HG03558 (cell line): ENCODE data around the gene TRIM72.
"Not testable (repeated sequence)": the region's sequence is repeated elsewhere in the genome, so short reads cannot be mapped to it uniquely, and the experiment has no call there.

Experiments
- ATAC-seq: cut with Tn5 transposase; IDR thresholded peaks from one replicate; pipeline ENCODE4 v1.9.1; 2021; ENCODE audit warnings: moderate number of reproducible peaks; ENCODE audit not compliant: unreplicated experiment; ENCODE audit errors: extremely low read depth

Gene TRIM72, protein sequence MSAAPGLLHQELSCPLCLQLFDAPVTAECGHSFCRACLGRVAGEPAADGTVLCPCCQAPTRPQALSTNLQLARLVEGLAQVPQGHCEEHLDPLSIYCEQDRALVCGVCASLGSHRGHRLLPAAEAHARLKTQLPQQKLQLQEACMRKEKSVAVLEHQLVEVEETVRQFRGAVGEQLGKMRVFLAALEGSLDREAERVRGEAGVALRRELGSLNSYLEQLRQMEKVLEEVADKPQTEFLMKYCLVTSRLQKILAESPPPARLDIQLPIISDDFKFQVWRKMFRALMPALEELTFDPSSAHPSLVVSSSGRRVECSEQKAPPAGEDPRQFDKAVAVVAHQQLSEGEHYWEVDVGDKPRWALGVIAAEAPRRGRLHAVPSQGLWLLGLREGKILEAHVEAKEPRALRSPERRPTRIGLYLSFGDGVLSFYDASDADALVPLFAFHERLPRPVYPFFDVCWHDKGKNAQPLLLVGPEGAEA

GRCh38 chr16:31213877-31214707 is at the start of gene TRIM72:
TRIM72 (plus strand) TSS chr16:31214119; CDS start chr16:31214739, 620 bp downstream.
- ATAC-seq: no peak

- ATAC-seq: no peak
Observed at GRCh38 chr16:31167315-31167714, 46.6 kb upstream of the TRIM72 start.

DNA sequence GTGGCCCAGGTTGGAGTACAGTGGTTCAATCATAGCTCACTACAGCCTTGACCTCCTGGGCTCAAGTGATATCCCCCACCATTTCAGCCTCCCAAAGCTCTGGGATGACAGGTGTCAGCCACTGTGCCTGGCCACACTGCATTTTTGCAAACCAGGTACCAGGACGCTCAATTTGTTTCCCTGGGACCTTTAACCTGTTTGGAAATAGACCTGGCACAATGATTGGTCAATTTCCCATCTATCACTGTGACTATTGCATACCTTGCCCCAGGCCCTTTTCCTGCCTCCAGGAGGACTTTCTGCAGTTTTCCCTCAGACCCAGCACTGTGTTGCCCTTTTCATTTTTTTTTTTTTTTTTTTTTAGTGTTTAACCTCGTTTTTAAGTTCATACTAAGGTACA is 45.1 kb upstream of the TRIM72 start:
- ATAC-seq: no peak

DNA sequence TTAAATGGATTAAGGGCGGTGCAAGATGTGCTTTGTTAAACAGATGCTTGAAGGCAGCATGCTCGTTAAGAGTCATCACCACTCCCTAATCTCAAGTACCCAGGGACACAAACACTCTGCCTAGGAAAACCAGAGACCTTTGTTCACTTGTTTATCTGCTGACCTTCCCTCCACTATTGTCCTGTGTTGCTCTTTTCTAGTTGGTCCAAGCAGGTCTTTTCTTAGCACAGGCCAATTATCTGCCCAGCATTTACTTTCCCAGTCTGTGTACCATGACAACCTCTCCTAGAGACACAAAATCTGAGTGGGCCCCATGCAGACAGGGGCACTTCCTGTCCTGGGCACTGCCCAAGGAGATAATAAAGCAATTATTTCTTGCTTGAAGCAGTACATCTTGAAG is 43.9 kb upstream of the TRIM72 start:
- ATAC-seq: not testable (repeated sequence)

DNA sequence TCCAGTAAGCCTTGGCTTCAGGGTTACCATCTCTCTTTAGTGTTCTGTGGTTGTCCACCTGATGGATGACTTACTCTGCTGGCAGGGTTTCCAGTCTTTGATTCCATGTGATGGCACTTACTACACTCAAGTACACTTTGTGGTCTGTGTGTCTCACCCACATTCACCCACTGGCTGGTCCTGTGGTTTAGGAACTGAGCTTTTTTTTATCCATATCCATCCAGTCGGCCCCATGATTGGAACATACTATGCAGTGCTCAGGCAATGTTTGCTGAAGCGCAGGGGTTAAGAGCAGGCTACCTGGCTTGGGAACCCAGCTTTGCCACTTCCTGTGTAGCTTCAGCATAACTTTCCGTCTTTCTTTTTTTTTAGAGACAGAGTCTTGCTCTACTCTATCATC is 36.8 kb upstream of the TRIM72 start:
- ATAC-seq: no peak

- no peak for ATAC-seq
Observed at GRCh38 chr16:31179219-31179746, 34.6 kb upstream of the TRIM72 start.

- ATAC-seq: peak; percentile 24
Observed at GRCh38 chr16:31179747-31180459, 34.0 kb upstream of the TRIM72 start, which contains the start of gene FUS. FUS (plus strand) TSS chr16:31180139; CDS start chr16:31180215, 76 bp downstream.

DNA sequence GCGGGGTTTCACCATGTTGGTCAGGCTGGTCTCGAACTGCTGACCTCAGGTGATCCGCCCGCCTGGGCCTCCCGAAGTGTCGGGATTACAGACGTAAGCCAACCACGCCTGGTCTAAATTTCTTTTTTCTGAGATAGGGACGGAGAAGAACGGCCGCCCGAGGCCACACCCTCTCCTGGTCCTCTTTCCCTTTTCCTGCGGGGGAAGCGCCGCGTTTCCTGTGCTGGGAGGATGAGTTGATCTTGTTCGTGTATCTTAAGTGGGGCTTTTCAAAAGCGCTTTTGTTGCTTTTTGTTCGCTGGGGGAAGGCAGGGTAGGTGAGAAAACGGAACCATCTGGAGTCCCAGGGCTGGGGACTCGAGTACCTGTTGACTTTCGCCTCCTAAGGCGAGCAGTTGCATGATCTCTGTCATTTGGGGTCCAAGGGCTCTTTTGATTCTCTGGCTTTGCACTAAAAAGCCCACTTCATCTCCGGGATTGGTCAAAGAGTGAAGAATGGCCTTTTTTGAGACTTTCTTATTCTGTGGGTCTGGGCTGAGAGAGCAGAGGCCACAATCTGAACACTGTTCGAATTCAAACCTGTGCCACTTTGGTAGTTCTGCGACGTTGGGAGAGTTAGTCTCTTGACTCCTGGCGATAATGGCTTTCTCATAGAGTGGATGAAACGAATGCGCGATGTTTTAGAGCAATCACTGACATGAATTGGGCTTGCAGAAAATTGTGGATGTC is 32.7 kb upstream of the TRIM72 start:
- ATAC-seq: no peak

DNA sequence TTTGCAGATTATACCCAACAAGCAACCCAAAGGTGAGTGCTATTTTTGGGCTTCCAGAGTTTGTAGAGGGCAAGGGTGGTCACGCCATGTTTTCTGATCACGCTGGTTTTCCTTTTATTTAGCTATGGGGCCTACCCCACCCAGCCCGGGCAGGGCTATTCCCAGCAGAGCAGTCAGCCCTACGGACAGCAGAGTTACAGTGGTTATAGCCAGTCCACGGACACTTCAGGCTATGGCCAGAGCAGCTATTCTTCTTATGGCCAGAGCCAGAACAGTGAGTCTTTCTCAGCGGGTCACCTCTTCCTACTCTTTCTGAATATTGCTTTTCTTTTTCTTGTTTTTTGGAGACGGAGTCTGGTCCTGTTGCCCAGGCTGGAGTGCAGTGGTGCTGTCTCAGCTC is 31.5 kb upstream of the TRIM72 start:
- ATAC-seq: no peak

DNA sequence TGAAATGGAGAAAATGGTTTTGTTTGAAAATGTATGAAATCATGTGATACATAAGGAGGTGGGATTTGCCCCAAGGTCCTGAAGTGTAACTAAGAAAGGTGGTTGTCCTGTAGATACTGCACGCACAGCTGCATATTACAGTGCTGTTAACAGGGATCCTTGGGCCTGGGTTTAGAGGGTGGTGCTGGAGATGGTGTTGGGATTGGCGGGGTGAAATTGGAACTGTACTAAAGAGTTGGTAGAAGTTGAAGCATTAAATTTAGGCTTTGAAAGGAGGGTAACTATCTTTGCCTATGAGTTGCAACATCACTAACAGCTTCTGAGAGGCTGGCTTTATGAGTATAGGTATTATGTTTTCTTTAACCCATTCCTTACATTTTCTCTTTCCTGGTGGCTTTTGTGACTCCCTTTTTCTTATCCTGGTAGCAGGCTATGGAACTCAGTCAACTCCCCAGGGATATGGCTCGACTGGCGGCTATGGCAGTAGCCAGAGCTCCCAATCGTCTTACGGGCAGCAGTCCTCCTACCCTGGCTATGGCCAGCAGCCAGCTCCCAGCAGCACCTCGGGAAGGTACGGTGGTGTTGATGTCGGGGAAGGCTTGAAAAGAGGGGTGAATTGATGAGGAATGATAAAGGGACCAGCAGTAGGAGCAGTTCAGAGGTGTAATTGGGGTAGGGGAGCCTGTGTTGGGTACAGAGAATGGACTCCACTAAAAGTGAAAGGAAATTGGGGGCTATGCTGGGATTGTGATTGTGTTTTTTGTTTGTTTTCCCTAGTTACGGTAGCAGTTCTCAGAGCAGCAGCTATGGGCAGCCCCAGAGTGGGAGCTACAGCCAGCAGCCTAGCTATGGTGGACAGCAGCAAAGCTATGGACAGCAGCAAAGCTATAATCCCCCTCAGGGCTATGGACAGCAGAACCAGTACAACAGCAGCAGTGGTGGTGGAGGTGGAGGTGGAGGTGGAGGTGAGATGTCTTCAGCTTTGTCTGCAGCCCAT is 30.2 kb upstream of the TRIM72 start:
- no peak for ATAC-seq

DNA sequence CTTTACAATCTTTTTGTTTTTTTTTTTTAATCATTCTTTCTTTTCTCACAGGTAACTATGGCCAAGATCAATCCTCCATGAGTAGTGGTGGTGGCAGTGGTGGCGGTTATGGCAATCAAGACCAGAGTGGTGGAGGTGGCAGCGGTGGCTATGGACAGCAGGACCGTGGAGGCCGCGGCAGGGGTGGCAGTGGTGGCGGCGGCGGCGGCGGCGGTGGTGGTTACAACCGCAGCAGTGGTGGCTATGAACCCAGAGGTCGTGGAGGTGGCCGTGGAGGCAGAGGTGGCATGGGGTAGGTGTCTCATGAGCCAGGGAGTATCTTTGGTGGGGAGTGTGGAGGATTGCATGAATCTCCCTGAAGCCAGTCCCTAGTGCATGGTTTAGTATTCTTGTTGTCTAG is 29.0 kb upstream of the TRIM72 start:
- ATAC-seq: no peak

GRCh38 chr16:31185339-31185738 is 28.6 kb upstream of the TRIM72 start:
- ATAC-seq: no peak

DNA sequence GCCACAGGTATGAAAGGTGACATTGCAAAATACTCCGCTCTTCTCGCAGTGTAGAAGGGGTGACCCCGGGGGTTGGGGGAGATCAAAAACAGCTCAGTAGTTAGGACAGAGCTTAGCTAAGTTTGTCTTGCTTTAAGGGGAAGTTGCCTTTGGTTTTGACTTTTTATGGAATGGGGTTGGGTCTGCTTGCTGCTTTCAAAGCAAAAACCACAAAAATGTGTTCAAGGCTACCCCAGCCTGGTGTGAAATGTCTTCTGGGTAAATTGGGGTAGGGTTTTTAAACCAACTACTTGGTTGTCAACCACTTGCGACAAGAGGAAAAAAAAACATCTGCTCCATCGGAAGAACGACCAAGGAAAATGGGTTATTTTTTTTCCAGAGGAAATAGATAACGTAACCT is 27.7 kb upstream of the TRIM72 start:
- no peak for ATAC-seq

DNA sequence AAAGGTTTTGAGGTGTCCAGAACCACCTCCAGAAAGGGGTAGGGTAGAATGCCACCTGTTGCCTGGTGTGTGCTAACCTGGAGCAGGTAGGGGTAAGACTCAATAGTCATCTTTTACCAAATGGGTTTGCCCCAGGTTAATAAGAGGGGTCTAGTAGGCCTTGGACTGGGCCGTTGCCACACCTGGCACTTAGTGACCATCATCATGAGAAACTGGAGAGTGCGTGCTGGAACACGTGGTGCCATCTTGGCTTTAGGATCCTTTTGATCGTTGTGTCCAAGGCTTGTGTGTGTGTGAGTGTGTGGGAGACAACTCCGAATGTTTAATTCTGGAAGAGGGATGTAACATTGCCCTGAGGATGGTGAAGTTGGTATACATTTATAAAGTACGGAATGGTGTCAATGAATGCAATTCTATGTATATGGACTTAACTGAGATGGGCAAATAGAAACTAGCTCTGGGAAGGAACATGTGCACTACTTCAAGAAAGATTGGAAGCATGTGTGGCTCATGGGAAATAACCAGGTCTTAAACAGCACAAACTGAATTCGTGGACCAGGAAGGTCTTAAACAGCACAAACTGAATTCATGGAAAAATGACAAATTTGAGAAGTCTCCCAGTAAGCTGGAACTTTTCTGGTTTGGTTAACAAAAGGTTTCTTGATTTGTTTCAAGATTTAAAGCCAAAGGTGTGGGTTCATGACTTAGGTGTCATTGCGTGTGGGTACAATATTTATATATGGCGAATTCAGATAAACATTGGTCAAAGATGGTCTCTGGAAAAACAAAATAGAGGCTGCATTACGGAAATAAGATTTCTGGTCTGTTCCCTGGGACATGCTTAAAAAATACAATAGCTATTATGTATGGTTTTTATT is 26.8 kb upstream of the TRIM72 start:
- ATAC-seq: no peak

- ATAC-seq: no peak
Observed at GRCh38 chr16:31187808-31188189, 26.1 kb upstream of the TRIM72 start.

DNA sequence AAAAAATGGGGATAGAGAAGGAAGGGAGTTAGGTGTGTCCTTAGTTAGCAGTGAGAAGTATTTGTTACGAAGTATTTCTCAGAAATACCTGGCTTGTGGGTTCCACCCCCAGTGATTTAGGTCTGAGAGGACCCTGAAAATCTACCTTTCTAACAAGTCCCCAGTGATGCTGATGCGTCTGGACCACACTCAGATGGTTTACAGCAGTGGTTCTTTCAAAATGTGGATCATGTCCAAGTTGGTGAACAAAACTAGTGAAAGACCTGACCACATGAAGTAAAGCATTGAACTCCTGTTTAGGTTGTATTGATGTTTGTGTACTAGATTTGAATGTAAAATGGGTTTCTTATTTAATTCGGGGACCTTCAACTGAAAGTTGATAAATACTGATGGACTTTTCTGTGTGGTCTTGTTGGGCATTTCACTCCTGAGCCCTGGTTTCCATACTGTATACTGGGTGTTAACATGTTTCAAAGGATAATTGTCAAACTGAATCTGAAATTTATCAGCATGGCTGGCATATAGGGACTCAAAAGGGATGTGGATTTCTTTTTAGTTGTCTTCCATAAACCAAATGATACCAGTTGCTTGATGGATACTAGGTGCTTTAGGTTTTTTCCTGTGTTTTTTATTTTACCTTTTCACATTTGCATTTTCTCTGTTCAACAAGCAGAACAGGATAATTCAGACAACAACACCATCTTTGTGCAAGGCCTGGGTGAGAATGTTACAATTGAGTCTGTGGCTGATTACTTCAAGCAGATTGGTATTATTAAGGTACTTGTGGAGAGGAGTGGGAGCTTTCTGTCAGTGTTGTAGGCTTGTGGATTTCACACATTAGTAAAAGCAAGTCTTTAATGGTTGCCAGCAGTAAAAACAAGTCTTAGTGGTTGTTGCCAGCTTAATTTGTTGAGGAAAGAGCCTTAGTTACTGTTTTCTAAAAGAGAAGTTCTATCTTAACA is 25.2 kb upstream of the TRIM72 start:
- no peak for ATAC-seq

DNA sequence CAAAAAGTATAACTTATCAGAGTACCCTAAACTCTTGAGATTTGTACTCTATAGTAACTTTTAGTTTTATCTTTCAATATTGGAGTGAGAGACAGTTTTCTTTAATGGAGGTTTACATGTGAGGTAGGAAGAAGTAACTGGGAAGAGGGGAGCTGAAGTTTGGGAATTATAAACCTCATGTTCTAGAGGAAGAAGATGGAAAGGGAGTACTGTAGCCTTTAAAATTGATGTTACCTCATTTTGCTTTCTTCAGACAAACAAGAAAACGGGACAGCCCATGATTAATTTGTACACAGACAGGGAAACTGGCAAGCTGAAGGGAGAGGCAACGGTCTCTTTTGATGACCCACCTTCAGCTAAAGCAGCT is 24.5 kb upstream of the TRIM72 start:
- no peak for ATAC-seq
